ENCODE measurements around the gene SETD3. TPM values are rescaled to one million over a fixed set of nuclear protein-coding genes. Genes with fewer than 3 reads are reported as not detected.

The SETD3 gene
- total and polyA plus RNA-seq, 2 of the 8 experiments (the other 6 are each of a cell fraction or from before 2014, with no cell fraction given), result 24.0 to 64.0 TPM

DNA sequence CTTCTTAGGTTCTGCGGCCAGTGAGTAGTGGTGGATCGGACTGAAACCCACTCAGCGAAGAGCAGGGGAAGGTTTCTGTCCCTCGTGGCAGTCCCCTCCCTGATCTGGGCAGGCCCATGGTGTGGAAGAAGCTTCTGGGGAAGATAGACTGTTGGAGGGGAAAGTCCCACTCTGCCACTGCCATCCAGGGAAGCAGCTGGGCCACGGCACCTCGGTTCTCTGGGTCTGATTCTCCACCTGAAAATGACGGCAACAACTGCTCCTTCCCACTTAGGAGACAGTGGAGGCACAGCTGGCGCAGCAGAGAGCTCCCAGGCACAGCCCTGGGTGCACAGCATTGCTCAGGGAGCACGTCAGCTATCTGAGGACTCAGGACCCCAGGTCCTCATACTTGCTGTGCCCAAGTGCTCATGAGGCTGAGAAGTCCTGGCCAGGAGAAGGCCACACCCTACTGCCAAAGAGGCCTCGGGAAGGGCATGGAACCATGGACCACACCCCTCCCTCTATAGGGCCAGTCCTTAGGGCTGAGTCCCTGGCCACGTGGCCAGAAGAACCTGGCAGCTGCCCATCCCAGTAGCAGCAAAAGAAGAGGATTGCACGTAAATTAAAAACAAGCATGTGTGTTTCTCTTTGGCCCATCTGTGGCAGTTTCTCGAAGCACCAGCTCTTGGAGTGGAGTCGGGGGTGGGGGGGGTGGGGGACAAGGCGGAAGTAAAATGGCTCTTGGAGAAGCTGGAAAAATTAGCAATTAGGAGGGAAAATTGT, 123.3 kb downstream of the SETD3 start (continued):
- TF ChIP-seq CBX8 (IDR thresholded peaks at IDR 0.05; ENCODE audit: borderline replicate concordance, low read depth, low read length) (no peak), CEBPB (IDR thresholded peaks at IDR 0.05; ENCODE audit: low read depth, low read length) (no peak)

All from H1 (cell line).